Activated T-cell treated with anti-CD3 and anti-CD28 coated beads, Interleukin-2, amount 50 U/mL, for 48 hours (primary cell): Measurements from ENCODE around the gene MBD5.

ENCODE experiments used
- DNase-seq, 2 experiments: peaks; one replicate each; pipeline ENCODE4 v3.0.0-alpha.2; 2020

The MBD5 gene

DNA sequence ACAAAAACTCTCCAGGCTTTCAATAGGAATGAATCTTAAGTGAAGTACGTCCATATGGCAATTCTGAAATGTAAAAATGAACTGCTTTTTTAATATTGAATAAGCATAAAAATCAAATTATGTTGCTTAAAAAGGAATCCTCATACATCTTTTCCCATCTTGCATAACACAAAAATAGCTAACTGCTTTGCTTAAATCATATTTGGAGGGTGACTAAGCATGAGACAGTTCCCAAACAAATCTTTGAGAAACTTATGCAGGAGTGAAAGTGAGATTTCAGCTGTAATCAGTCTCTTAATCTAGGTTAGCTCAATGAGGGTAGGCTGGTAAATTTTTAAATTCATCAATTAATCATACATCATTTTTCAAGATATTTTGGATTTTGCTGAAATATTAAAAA lies 111.5 kb downstream of the MBD5 start:
- no peak for DNase-seq

DNA sequence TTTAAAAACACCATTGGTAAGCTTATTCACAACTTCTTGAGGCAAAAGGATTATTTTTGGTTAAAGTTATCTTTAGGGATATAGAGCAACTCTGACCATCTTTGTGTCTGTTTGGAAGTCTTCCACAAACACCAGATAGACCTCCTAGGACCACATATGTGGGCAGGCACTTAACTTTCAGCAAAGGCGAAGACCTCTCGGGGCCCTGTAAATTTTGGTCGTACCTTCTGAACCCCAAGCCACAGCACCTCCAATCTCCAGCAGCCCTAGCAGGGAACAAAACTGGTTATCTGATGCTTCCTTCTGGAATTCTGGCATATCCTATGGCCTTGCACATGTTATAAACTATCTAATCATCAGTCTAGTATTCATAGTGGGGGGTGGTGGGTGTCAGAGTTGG lies 114.8 kb downstream of the MBD5 start:
- DNase-seq = no peak

DNA sequence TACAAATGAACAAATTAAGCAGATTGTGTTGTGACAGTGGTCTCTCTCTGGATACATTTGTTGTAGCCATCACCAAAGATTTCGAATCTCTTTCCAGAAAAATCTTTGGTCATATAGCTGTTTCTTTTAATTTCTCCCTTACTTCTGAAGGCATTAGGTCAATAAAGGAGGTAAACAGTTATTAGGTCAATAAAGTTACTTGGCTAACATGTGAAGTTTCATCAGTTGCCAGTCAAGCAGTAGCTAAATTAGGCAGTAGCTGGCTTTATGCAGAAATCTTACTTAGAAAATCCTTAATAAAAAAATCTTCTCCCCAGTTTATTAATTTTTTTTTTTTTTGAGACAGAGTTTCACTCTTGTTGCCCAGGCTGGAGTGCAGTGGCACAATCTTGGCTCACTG lies 115.5 kb downstream of the MBD5 start:
- DNase-seq = no peak

DNA sequence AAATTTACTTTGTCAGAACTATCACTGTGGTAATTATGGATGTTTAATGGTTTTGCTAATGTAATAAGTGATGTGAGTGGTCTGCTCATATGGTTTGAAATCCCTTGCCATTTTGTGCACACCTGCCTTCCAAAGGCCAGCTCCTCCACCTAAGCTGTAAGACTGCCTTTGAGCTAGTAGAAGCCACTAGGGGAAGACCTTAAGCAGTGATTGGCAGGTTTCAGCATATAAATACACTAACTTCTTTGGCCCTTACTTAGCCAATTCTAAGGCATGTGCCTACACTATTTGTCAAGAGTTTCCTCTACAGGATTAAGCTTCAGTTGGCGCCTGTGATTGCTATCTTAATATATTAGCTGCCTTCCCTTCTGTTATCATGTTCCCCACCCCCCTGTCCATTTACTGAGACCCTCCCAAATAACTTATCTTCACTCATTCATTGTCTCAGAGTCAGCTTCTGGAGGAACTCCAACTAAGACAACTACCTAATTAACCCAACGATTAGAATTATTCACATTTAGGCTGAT lies 141.1 kb downstream of the MBD5 start:
- DNase-seq = no peak

DNA sequence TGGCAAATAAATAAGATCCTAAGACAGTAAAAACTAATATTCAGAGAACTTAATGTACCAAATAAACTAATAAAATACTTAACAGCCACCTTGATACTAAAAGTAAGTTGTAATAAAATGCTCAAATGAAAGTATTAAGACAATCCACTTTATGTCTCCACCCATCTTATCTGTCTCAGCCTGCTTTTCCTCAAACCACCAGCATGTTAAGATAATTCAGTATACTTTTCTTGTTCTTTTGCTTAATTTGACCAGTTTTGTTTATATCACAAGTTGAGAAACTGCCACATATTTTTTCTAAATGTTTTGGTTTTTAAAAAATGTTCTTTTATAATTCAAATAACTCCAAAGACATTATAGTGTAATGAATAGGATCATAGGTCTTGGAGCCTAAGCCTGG lies 142.0 kb downstream of the MBD5 start:
- DNase-seq = no peak

DNA sequence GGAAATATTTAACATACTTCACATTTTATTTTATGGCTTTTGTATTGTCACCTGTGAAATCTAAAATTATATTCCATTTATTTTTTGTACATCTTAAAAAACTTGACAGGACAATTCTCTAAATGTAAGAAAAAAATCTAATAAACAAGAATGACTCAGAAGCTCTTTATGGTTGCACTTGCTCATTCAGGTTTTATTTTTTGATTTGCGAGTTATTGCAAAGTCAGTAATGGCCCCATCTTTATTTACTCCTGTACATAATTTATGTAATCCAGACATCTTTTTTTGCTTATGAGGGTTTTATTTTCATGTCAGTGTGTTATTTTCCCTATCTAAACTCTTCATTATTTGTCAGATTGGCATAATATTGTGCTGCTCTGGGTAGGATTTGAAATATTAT lies 145.1 kb downstream of the MBD5 start:
- DNase-seq = no peak

DNA sequence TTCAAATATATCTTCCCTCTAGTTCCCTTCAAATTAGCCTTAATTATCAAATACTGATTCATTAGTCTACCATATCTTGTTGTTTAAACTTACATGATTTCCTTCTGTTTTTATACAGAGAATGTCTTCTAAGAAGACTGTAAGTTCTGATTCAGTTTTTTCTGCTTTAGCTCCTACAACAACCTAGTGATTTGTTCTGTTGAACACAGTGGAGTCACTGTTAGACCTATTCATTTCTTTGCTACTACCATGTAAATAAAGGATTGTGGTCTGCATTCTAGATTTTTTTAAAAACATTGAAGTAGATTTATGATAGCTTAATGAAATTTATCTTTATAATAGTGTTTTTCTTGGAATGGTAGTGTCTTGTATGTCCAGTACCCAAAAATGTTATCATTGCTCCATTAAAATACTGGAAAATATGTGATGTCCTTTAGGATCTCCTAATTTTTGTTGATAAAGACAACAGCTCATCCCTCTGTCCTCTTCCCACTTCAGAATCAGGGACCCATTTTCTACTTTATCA lies 146.4 kb downstream of the MBD5 start:
- DNase-seq = no peak

DNA sequence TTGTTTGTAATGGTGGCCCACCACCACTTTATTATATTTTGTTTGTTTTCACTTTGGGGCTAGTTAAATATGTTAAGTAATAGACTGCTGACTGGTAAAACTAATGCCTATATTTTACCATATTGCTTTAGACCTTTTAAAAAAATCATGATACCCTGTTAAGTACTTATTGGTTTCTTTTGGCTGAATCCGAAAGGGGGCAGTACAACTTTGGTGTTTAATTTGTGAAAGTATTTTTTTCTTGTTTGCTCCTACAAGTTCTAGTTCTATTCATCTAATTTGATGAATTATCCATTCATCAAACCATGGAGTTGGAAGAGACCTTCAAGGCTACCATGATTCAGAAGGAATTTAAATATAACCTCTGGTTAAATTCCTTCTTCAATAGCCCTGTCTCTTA lies 147.0 kb downstream of the MBD5 start:
- DNase-seq = no peak

DNA sequence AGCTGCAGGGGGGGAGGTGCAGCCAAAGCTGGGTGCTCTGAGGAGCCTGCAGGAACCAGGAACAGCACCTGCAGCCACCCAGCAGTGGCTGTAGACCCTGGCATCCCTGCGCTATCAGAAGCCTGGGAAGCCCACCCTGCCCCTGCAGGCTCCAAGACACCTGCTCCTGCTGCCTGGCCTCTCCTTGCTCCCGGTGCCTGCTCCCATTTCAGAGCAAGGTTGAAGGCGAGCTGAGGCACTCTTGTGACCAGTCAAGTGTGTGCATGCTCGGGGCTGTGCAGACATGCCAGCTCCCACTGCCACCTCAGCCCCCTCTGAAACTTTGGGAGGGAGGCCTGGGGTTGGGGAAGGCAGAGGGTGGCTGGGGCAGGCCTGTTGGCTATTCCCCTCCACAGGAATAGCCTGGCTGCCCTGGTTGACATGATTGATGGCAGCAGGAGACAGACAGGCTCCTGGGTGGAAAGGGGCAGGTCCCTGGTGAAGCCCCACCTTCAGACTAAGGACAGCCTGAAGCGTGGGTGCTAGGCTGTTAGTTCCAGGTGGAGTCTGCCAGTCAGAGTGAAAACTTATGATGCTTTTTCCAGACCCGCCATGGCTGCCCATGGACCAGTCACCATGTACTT lies 151.4 kb downstream of the MBD5 start:
- no peak for DNase-seq

DNA sequence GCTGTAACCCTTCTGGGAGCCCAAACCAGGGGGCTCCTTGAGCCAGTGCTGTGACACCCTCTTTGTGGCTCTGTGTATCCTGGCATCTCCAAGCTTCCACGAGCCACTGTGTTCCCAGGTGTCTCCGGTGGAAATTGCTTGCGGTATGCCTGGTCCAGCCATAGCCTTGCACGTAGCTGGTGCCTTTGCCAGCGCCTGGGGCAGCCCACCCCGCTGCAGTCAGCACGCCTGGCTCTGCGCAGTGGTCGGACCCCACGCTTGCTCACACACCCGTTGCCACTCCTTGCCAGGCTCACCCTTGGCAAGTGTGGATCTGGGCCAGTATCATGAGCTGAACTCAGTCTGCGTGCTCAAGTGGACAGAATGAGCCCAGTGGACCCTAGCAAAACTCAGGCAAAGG lies 152.3 kb downstream of the MBD5 start:
- DNase-seq = no peak

DNA sequence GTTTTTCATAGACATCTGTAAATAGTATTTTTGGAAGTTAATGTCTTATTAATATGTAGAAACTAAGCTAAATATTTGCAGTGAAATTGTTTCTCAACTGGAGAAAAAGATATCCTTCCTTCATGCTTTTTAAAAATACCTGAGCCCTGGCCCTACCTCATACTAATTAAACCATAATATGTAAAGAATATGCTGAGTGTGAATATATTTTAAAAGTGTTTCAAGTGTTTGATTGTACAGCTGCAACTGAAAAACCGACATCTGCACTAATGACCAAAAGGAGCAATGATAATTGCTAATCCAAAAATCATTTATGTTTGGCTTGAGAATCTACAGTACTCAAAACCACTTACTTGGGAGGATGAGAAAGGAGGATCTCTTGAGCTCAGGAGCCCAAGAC lies 156.7 kb downstream of the MBD5 start:
- DNase-seq = no peak

DNA sequence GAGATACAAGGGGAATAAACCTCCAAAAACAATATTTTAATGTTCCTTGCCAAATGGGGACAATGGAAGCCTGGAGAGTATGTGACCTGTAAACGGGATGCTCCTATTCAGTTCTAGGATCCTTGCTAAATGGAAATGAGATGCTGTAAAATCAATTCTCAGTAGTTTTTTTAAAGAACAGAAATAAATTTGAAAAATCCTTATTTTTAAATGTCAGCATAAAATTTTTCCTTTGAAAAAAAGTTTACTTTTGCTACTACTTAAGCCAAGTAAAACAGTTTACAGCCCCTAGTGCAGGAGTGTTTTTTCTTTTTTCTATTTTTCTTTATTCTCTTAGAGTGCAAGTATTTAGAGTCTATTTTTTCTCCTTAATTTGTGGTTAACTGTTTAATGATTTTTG lies 158.8 kb downstream of the MBD5 start:
- DNase-seq = no peak

DNA sequence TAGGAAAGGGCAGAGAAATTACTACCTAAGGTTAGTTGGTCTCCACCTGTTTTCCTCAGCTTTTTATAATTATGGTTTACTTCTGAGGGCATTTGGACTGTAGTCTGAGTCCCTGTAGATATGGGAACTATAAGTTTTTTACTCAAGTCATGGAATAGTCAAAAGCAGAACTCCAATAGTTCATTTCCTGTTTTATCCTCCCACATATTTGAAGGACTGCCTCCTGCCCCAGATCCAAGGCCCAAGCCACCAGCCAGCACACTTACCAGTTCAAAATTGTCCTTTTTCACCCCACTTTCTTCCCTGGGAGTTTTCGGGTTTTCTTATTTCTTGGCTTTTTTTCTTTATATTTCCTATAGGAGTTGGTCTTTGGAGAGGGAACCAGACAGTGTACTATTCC lies 164.1 kb downstream of the MBD5 start:
- no peak for DNase-seq

DNA sequence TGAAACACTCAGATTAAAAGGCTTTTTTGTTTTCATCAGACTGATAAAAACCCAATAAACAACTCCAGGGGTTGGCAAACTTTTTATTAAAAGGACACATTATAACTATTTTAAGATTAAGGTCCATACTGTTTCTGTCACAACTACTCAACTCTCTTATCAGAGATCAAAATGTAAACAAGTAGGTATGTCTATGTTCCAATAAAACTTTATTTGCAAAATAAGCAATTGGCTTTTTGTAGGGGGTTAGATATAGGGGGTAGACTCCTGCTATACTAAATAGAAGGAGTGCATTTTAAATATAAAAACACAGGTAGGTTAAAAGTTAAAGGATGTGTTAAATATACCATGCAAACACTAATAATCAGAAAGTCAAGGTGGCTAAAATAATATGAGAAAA lies 174.0 kb downstream of the MBD5 start:
- no peak for DNase-seq

DNA sequence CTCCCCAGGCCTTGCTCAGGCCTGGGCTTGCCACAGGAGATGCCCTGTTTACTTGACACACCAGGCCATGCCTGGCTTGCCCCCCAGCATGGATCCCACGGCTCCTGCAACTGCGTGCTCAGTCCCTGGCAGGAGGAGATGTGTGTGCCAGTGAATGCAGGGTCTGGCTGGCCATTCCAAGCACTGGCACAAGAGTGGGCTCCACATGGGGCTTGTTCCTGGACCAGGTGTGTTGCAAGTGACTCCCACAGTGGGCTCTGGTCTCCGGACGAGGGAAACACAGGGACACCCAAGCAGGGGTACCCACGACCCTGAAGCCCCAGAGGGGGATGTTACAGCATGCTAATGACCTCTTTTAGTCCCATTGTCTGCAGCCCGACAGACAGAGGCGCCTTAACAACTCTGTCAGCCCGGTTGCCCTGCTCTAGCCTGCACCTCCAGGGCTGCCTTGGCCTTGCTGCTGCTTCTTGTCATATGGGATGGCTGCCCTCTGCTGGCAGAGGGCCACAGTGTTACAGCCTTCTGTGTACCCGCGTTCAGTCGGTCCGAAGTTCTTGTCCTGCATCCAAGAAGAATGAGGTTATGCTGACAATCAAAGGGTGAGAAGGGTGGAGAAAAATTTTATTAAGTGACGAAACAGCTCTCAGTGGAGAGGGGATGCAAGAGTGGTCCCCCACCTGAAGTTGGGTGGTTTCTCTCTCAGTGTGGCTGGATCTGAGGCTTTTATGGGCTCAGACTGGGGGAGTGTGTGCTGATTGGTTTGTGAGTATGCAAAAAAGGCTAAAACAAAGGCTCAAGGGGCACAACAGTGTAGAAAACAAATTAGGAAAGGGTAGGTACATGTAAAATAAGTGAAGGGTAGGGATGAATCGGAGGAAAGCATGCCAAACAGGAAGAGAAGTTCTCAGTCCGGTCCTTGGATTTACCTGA lies 180.4 kb downstream of the MBD5 start:
- DNase-seq = peak; percentile 56 to 58

DNA sequence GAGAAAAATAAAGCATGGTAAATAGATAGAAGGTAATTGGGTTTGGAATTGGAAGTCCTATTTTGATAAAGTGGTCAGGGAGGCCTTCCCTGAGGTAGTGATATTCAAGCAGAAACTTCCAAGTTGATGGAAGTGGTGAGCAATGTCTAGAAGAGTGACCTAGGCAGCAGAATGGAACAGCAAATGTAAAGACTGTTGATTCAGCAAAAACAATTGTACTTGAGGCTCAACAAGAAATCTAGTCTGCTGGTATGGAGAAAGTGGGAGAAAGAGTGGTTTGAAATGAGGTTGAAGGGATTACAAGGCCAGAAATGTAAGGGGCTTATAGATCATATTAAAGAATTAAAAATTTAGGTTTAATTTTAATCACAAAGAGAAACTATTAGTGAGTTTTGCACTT lies 181.3 kb downstream of the MBD5 start:
- DNase-seq = no peak

DNA sequence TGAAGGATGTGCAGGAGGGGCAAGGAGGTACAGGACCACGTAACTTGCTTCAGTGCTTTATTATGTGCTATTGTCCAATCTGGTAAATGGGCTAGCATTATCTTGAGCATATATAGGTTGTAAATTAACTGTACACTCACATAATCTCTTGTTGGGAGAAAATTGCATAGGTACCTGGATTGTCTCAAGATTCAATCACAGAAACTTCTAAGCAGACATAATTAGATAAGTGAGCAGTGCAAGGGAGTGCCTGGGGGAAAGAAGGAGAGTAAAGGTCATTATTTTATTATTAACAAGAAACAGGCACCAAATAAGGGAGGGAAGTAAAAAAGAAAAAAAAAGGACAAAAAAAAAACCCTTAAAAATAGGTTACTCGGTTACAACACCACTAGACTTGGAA lies 186.2 kb downstream of the MBD5 start:
- no peak for DNase-seq

DNA sequence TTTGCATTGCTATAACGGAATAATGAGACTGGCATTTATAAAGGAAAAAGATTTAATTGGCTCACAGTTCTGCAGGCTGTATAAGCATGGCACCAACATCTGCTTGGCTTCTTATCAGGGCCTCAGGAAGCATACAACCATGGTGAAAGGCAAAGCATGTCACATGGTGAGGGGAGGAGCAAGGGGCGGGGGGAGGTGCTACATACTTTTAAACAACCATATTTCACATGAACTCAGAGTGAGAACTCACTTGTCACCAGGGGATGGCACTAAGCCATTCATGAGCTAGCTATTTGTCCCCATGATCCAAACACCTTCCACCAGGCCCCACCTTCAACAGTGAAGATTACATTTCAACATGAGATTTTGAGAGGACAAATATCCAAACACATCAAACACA lies 188.7 kb downstream of the MBD5 start:
- DNase-seq = peak in 1 of 2 experiments; percentile 21

DNA sequence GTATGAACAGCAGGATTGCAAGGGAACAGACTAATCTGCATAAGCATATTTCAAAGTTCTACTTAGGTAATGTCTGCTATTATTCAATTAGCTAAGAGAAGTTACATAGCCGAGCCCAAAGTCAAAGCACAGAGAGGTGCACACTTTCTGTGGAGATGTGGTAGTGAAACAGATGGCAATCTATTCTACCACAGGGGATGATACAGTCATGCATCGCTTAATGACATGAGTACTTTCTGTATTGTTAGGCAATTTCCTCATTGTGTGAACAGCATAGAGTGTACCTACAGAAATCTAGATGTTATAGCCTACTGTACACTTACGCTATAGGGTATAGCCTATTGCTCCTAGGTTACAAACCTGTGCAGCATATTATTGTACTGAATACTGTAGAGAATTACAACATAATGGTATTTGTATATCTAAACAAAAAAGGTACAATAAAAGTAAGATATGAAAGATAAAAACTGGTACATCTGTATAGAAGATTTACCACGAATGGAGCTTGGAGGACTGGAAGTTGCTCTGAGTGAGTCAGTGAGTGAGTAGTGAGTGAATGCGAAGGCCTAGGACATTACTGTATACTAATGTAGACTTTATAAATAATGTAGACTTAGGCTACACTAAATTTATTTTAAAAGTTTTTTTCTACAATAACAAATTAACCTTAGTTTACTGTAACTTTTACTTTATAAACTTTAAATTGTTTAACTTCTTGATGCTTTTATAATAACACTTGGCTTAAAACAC lies 197.6 kb downstream of the MBD5 start:
- DNase-seq = no peak

DNA sequence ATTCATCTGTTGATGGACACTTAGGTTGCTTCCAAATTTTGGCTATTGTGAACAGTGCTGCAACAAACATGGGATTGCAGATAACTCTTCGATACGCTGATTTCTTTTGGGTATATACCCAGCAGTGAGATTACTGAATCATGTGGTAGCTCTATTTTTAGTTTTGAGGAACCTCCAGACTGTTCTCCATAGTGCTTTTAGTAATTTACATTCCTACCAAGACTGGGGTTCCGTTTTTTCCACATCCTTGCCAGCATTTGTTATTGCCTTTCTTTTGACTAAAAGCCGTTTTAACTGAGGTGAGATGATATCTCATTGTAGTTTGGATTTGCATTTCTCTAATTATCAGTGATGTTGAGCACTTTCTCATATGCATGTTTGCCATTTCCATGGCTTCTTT lies 200.3 kb downstream of the MBD5 start:
- no peak for DNase-seq

DNA sequence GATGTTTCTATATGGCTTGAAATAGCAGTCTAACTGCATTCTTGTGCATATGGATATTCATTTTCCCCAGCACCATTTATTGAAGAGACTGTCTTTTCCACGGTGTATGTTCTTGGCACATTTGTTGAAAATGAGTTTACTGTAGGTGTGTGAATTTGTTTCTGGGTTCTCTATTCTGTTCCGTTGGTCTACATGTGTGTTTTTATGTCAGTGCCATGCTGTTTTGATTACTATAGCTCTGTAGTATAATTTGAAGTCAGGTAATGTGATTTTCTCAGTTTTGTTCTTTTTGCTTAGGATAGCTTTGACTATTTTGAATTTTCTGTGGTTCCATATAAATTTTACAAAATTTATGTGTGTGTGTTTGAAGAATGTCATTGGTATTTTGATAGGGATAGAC lies 201.0 kb downstream of the MBD5 start:
- DNase-seq = no peak

DNA sequence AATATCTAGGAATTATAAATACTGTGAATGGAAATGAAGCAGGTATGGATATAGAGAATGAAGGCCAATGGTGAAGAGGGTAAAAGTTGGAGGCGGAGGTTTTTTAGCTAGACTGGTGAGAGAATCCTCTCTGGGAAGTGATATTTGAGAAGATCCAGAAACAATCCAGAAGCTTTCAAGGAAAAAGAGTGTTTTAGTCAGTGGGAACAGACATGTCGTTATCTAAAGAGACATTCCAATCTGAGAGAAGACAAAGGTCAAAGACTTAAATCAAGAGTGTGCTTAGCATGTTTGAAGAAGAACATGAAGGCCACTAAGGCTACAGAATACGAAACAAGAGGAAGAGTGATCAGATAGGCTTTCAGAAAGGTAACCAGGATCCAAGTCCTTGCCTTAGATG lies 211.0 kb downstream of the MBD5 start:
- no peak for DNase-seq

DNA sequence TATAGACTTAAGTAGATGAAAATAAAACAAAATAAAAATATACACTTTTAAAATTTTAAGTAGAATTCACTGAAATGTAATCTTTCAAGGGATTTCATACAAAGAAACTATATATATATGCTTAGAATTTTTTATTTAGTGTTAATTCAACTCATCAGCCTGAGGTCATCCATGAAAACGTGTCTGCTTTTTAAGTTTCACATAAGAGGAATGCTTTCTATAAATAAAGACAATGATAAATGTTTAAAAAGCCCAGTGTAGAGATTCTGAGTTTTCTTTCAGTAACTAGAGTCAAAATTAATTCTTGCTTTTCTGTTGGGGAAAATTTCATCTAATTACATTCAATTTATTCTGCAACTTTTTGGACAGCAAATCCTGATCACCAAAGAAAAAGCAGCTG lies 213.3 kb downstream of the MBD5 start:
- no peak for DNase-seq
